Mucosa of gallbladder (tissue), 1 donor: Measurements from ENCODE around the gene FBXO46. TPM values are rescaled to one million over a fixed set of nuclear protein-coding genes. Genes with fewer than 3 reads are reported as not detected.
"Not testable (repeated sequence)": the region's sequence is repeated elsewhere in the genome, so short reads cannot be mapped to it uniquely, and the experiment has no call there.

Experiments
- DNase-seq: peaks from one replicate; pipeline ENCODE4 v3.0.0-alpha.2; 2020; ENCODE audit warnings: low spot score
- total RNA-seq: library from RNA; stranded (reverse); gene quantifications from one replicate; pipeline ENCODE4 v1.2.1, GENCODE V29; 2021
- donor health status: DM: no; HTN: no; CAD: no.

Gene FBXO46
- total RNA-seq, 1 donor from 2014 or later, result 22.0 TPM

DNA sequence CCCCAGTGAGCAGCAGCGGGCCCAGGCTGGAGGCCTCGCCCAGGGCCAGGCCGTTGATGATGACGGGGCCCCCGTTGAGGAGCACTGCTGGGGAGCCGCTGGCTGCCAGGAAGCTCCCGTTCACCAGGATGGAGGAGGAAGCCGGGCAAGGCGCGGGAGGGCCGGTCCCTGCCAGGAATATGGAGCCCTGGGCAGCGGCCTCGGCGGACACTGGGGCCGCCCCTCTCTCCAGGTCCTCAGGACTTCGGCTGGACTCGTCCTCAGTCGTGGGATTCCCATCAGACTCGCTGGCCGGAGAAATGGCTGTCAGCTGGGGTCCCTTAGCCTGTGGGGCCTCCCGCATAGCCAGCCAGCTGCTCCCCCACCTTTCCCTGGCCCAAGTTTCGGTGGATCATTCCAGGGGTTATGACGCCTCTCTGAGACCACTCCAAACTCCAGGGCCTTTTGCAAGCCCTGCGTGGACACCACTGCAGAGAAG, 36.2 kb upstream of the FBXO46 start:
- DNase-seq, result no peak

DNA sequence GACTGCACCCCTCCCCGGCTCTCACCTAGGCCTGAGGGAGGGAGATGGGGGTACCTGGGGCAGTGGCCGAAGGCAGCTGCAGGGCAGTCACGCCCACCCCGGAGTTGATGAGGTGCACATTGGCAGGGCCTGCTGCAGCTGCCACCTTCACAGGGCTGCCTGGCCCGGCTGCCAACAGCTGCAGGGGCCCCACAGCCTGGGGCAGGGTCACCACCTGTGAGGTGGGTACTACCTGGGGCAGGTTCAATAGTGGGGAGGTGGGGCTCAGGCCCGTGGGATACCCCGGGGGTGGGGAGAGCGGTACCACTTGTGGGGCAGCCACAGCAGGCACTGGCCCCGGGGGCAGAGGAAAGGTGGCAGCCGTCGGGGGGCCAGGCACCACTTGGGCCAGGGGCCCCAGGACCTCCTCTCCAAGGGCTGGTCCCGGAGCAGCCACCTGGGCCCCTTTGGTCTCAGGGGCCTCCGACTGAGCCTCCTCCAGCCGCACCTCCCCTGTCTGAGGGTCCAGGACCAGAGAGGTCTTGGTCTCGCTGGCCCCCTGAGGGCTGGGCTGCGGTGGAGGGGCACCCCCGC, 35.7 kb upstream of the FBXO46 start:
- no peak for DNase-seq

DNA sequence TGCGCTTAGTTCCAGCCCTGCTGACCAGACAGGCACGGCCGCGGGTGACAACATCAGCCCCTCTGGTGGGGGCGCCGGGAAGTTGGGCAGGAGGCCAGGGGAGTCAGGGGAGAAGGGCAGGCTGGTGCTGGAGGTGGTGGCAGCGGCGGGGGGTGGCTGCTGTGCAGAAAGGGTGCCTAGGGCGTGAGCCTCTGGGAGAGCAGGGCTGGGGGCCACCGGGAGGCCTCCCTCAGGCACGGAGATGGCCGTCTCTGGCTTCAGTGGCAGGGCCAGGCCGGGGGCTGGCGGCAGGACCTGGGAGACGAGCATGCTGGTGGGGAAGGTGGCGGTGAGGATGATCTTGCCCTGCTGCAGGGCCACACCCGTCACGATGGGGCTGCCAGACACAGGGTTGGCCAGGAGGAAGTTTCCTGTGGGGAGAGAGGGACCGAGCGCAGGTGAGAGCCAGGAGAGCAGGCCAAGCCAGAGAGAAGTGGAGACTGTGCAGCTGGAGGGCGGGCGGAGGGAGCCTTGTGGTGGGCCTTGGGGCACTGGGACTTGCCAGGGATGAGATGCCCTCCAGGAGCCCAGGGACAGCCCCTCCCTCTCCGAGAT, 35.1 kb upstream of the FBXO46 start:
- no peak for DNase-seq

DNA sequence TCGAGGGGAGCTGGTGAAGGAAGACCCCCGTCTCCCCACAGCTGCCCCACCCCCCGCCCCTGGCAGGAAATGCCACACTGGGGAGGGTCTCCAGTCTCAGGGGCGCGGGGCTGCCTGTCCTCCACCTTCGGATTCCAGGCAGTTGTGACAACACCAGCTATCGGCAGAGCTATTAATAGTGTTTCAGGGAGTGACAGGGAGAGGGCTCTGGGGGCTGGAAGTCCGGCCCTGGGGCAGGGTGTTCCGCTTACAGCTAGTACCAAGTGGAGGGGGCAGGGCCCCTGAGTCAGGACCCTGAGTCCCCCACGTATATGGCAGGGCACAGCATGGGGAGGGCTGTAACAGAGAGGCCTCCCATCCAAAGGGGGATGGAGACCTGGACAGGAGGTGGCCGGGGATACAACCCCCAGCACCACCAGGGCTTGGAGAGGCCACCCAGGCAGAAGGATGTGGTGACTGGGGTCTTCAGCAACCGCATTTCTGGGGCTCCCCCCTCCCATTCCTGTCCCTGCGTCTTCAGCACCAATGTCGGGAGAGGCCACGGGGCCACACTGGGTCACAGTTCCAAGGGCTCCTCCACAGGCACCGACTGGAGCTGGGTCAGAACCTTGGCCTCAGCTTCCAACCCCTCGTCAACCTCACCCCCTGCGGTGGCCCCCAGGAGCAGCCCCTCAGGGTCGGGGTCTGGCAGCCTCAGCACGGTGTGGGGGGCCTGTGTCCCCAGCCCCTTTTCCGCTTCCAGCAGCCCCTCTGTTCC, 34.4 kb upstream of the FBXO46 start:
- DNase-seq, result no peak

DNA sequence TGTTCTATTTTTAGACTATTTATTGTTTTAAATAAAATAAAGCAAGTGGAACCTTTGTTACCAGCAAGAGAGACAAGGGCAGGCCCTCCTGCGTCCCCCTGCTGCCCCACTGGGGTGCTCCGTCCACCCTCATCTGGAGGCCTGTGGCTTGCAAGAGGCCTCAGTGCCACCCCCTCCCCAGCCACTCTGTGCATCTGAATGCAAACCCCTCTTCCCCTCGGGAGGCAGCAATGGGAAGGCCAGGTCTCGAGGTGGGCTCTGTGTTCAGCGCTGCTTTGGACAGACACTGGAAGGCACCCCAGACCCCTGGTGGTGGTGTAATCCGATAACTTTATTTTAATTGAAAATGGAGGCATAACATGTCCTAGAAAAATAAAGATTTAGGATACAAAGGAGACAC, 33.8 kb upstream of the FBXO46 start:
- DNase-seq, result no peak

DNA sequence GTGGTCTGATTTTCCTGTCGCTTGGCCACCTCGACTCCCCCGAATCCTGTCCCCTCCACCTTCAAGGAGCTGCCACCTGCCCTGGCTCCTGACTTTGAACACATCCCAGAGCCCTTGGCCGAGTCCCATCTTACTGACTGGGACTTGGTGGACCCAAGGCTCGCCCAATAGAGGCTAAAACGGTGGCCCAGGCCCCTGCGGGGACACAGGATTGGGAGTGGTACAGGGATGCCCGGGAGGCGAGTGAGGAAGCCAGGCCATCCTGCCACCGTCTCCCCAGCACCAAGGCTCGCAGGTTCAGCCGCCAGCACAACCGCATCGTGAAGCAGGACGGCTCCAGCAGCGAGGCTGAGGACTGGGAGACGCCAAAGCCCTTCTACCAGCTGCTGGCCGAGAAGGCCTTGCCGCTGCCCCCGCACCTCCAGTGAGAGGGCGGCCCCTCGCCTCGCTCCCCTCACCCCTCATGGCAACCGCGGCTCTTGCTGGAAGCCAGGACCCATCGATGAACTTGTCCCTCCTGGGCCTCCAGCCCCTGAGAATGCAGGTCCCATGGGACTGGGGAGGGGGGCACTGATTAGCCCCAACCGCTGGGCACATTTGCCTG, 33.1 kb upstream of the FBXO46 start:
- DNase-seq, result no peak

DNA sequence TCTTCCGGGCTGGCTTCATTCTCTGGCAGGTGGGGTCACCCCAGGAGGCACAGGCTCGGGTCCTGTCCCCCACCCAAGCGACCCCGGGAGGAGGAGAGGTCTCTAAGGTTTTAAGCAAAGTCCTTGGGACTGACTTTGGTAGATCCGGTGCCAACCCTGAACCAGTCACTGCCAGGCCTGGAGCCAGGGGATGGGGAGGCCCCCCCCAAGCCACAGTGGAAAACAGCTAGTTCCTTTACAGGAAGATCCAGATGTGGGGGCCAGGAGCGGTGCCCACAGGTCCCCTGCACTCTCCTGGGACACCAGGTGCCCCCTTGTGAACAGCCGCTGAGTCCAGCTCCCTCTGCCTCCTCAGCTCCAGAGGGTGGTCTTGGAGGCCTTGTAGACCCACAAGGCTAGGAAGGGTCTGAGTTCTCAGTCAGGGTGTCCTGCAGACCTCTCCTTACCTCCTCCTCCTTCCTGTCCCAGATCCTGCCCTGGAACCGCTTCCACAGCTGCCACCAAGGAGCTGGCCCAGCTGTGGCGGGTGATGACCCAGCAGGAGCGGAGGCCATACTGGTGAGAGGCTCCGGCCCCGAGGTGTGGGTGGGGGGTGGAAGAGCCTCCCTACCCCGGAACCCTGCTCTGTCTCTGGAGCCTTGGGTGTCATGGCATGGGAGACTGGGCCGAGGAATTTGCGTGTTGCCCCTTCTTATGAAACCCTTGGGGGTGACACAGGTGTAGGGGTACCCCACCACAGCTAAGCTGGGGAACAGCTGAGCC, 32.4 kb upstream of the FBXO46 start:
- DNase-seq, result no peak

DNA sequence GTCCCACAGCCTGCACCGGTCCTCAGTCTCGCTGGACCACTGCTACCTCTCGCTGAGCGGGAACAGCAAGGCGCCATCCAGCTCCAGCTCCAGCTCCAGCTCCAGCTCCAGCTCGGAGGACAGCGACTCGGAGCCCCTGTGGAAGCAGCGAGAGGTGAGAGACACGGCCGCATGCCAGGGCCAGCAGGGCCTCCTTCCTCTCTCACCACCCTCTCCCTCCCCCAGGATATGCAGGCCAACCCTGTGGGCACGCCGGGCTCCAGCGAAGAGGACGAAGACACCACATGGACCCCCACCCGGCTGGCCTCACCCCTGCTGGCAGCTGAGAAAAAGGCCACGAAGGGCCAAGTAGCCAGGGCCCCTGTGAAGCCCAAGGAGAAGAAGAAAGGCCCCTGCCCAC, 31.0 kb upstream of the FBXO46 start:
- no peak for DNase-seq

DNA sequence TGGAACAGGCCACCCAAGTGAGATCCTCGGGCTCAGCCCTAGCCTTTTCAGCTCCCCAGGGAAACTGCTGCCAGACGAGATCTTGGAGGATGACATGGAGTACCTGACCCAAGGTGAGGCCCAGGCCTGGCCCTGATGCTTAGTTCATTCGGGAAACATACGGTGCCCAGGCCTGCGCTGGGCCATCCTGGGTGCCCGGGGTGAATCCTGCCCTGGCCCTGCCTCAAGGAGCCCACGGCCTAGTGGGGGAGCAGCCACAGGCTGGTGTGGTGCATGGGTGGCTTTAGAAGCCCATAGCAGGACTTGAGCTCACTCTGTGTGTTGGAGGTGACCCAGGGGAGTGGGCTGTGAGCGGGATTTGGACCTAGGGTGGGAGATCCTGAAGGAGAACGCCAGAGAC, 28.2 kb upstream of the FBXO46 start:
- no peak for DNase-seq

DNA sequence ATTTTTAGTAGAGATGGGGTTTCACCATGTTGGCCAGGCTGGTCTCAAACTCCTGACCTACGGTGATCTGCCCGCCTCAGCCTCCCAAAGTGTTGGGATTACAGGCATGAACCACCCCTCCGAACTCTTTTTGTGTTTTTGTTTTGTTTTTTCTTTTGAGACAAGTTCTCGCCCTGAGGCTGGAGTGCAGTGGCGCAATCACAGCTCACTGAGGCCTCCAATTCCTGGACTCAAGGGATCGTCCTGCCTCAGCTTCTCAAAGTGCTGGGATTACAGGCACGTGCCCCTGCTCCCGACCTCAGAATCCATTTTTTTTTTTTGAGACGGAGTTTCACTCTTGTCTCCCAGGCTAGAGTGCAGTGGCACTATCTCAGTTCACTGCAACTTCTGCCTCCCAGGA, 27.0 kb upstream of the FBXO46 start:
- no peak for DNase-seq

DNA sequence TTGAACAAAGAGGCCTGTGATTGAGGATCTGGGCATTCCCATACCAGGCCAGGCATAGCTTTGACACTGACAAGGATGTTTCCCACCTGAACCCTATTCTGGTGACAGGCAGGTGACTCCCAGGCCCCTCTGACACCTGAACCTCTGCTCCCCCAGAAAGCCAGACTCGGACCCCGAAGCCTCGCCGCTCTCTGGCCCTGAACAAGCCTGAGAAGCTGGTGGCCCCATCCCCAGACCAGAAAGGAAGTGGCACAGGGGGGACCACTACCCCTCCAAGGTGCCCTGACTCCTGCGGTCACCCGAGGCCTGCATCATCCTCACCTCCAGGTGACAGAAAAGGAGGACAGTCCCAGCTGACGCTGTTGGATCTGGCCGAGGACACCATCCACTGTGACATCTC, 23.6 kb upstream of the FBXO46 start:
- DNase-seq, result no peak

DNA sequence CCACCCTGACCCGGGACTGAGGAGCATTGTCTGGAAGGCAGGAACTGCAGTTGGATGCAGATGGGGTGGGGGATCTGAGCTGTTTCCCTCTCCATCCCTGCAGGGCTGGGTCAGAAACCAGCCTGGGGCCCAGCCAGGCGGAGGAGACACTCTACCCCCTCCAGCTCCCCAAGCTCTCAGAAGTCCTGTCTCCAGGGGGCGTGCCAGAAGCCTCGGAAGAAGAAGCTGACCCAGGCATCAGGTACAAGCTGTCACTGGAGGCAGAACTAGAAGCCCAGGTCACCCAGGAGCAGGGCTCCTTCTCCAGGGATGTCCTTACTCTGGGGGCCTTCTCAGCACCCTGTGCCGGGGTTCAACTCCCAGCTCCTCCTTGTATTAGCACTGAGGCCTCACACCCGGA, 22.9 kb upstream of the FBXO46 start:
- DNase-seq, result no peak

DNA sequence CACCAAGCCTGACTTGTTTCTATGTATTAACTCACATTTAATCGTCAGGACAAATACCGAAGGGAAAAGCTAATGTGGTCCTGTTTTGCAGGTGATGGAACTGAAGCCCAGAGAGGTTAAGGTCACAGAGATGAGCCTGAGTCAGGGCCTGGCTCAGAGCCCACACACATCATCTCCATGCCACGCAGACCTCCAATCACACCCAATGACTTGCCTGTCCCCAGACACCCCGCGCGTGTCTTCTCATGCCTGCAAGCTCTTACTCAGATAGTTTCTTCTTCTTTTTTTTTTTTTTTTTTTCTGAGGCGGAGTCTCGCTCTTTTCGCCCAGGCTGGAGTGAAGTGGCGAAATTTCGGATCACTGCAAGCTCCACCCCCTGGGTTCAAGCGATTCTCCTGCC, 21.9 kb upstream of the FBXO46 start:
- DNase-seq, result no peak

DNA sequence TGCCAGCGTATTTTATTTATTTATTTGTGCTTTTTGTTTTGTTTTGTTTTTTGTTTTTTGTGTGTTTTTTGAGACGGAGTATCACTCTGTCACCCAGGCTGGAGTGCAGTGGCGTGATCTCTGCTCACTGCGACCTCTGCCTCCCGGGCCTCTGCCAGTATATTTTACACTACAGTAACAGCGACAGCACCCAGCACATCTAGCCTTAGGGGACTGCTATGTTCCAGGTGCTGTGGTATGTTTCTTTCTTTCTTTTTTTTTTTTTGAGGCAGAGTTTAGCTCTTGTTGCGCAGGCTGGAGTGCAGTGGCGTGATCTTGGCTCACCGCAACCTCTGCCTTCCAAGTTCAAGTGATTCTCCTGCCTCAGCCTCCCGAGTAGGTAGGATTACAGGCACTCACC, 20.8 kb upstream of the FBXO46 start:
- DNase-seq, result not testable (repeated sequence)

DNA sequence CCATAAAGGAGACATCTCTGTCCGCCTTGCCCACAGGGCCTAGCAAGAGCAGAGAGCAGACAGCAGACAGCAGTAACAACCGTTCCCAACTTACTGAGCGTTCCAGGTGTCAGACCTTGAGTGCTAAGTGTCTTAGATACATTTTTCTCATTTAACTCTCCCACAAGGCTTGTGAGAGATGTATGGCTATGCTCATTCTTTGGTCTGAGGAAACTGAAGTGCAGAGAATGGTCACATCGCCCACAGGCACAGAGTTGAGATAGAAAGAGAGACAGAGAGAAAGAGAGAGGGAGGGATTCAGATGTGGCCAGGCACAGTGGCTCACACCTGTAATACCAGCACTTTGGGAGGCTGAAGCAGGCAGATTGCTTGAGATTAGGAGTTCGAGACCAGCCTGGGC, 16.8 kb upstream of the FBXO46 start:
- DNase-seq, result no peak

DNA sequence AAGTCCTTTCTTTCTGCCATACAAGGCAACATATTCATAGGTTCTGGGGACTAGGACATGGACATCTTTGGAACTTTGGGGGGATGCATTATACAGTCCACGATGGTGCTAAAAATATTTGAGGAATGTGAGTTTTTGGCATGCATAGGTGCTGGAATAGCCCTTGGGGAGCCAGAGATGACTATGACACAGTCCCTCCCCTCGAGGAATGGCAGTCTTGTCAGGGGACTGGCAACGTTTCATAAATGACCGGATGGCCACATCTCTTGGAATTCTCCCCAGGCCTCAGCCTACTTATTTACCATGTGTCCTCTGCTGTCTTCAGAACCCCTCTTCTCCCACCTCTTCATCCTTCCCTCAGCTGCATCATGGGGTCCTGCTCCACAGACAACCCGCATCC, 16.2 kb upstream of the FBXO46 start:
- no peak for DNase-seq

DNA sequence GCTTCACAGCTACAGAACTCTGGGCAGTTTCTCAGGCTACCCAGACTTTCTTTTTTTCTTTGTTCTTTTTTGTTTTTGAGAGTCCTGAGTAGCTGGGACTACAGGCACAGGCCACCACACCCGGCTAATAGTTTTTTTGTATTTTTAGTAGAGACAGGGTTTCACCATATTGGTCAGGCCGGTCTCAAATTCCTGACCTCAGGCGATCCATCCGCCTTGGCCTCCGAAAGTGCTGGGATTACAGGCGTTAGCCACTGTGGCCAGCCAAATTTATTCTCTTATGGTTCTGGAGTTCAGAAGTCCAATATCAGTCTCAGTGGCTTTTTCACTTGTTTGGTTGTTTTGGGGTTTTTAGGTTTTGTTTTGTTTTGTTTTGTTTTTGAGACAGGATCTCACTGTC, 14.9 kb upstream of the FBXO46 start:
- DNase-seq, result no peak

DNA sequence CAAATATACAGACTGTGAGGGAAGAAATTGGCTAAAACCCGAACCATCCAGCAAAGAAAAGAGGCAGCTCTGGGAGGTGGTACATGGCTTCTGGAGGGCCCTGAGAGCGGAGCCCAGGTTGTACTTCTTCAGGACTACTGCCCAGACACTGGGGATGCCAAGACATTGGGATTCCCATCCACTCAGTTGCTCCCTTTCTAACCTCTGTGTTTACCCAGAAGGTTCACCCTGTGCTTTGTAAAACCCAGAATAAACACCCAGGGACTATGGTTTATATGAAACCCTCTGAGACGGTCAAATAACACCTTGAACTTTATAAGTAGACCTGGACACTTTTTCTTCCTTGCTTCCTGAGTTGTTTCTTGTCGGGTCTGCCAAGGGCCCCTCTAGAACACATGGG, 12.3 kb upstream of the FBXO46 start:
- DNase-seq, result no peak

DNA sequence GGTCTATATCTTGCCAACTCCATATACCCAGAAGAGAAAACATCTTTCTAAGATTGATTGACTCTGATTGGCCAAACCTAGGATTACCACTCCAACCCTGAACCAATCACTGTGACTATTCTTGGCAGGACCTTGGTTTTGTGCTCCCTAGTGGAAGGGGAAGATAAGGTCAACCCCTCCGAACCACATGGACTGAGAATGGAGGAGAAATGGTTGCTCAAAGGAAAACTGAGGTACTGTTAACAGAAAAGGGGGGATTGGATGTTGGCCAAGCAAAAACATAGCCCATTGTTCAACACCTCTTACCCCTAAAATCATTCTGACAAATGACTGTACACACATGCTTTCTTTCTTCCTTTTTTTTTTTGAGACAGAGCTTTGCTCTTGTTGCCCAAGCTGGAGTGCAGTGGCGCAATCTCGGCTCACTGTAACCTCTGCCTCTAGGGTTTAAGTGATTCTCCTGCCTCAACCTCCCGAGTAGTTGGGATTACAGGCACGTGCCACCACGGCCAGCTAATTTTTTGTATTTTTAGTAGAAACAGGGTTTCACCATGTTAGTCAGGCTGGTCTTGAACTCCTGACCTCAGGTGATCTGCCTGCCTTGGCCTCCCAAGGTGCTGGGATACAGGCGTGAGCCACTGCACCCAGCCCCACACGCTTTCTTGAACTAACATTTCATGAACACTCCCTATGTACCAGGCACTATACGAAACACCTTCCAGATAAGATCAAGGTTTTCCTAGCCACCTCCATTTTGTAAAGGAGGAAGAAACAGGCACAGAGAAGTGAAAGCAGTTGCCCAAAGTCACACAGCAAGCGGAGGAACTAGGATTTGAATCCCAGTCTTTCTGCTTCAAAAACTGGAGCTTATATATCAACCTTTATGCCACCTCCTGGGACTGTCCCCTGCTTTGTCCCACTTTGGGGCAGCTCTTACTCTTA, 9.1 kb upstream of the FBXO46 start:
- DNase-seq, result no peak

DNA sequence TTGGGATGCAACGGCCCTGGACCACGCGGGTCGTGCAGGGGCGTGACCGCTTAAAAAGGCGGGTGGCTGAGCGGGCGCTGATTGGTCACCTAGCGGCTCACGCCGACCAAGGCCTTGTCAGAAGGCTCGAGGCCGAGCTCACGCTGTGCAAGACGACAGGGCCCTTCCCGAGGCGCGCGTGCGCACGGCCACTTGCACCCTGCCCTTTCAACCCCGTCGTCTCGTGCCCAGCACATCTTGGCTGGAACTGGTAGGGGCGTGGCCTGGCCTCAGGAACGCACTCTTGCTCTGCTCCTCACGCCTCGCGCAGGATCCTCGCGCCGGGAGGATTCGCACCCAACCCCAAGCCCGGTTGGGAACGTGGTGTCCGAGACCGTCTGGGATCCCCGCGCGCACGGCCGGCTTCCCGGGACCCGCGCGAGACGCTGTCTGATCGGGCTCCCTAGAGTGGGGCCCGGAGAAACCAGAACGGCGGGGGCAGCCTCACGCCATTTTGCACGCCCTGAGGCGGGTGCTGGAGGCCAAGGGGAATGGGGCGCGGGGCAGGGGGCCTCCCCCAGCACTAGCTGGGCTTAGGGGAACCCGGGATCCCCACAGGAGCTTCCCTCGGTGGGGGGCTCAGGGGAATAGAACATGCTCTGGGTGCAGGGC, 2.6 kb upstream of the FBXO46 start, which contains the start of gene MEIOSIN:
Gene MEIOSIN, plus strand, starts transcription at position 280 of the 651 bp plus-strand sequence. CDS start 1,938 bp downstream, outside the sequence.
- no peak for DNase-seq
